DOHH2 (cell line): ENCODE data around the gene SRF.

ENCODE experiments used
- CTCF ChIP-seq: fragments of 200-600 bp; sonication (generic); IDR thresholded peaks from one replicate; pipeline ENCODE4 v1.5.1; 2014; ENCODE audit warnings: antibody characterized with exemption, mild to moderate bottlenecking, low read depth, low read length; ENCODE audit not compliant: poor library complexity, severe bottlenecking
- EZH2phosphoT487 ChIP-seq: fragments of 200-600 bp; sonication (generic); IDR thresholded peaks from 2 replicates; pipeline ENCODE4 v1.6.1; 2017; ENCODE audit warnings: borderline replicate concordance, mild to moderate bottlenecking, antibody characterized with exemption, low read length, moderate library complexity, mixed read lengths

- no peak for TF ChIP-seq CTCF
- no peak for TF ChIP-seq EZH2phosphoT487
These were observed 33.4 kb downstream of the SRF start for GRCh38 chr6:43204271-43205105.
